Neutrophil (primary cell): Measurements from ENCODE around the gene ACSL4.
"Not testable (repeated sequence)": the region's sequence is repeated elsewhere in the genome, so short reads cannot be mapped to it uniquely, and the experiment has no call there.

Experiments used
- H3K27ac ChIP-seq: fragments of 200-600 bp; sonication (generic); 2 replicates; pipeline ENCODE4 v1.5.1; 2016; ENCODE audit warnings: mild to moderate bottlenecking, moderate library complexity
- H3K27me3 ChIP-seq: fragments of 200-600 bp; sonication (generic); 2 replicates; pipeline ENCODE4 v1.6.0; 2016; ENCODE audit warnings: mild to moderate bottlenecking
- H3K36me3 ChIP-seq: fragments of 200-600 bp; sonication (generic); 2 replicates; pipeline ENCODE4 v1.5.1; 2017
- H3K4me1 ChIP-seq, 2 experiments: fragments of 200-600 bp in 1 of 2; sonication (generic) in 1 of 2; 1 replicate in 1 of 2; 2 replicates in 1 of 2; pipeline versions ENCODE4 v1.5.1 to v1.6.1; 2013 to 2016; ENCODE audit warnings: low read depth in 1 of 2, low read length in 1 of 2, mild to moderate bottlenecking in 1 of 2, moderate library complexity in 1 of 2; ENCODE audit not compliant: control insufficient read depth in 1 of 2, insufficient read depth in 1 of 2
- H3K4me3 ChIP-seq, 2 experiments: fragments of 200-600 bp in 1 of 2; sonication (generic) in 1 of 2; 1 replicate in 1 of 2; 2 replicates in 1 of 2; pipeline ENCODE4 v1.5.1; 2013 to 2016; ENCODE audit warnings: low read depth in 1 of 2, low read length in 1 of 2, mild to moderate bottlenecking in 1 of 2, moderate library complexity in 1 of 2
- H3K9me3 ChIP-seq: fragments of 200-600 bp; sonication (generic); 2 replicates; pipeline ENCODE4 v1.5.1; 2016
- CTCF ChIP-seq: fragments of 200-600 bp; sonication (generic); IDR thresholded peaks from 2 replicates; pipeline ENCODE4 v1.5.1; 2016; ENCODE audit warnings: antibody characterized with exemption

The ACSL4 gene

DNA sequence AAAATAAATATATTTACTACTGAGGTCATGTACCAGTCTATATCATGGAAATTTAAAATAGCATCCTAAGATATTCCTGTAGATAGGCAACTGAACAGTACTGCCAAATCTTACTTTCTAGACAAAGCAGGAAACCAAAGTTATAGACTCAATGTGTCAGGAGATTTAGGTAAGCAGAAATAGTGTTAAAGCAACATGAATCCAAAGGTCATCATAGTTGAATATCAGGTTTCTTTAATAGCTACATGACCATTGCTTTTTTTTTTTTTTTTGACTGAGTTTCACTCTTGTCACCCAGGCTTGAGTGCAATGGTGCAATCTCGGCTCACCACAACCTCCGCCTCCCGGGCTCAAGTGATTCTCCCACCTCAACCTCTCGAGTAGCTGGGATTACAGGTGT lies 20.2 kb upstream of the ACSL4 start:
- H3K27ac ChIP-seq: no peak overlapping the region
- H3K4me3 ChIP-seq: no peak overlapping the region
- no peaks in the 10 kb centered on the region for H3K36me3 ChIP-seq
- H3K9me3 ChIP-seq: no peaks in the 10 kb centered on the region
- H3K4me1 ChIP-seq: no peaks in the 10 kb centered on the region
- no peaks in the 10 kb centered on the region for H3K27me3 ChIP-seq
- no peak for TF ChIP-seq CTCF

DNA sequence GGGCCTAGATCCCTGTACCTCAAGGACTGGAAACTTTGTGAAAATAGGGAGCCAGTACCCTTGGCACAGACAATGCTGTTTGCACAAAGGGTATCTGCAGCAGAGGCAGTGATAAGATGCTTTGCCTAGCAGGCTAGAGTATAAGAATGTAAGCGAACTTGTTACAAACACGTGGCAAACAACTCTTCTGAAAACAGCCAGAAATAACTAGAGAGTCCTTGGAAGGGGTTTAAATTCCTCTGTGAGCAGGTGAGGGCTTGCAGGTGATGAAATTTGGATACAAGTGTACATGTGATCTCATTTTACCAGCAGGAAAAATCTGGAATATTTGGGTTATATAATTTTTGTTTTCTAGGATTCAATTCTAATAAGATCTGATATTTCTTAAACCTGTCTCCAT lies 18.6 kb upstream of the ACSL4 start:
- no peak for TF ChIP-seq CTCF
- Histone ChIP-seq H3K36me3 (no peaks in the 10 kb centered on the region), H3K27me3 (no peaks in the 10 kb centered on the region), H3K4me1 (no peaks in the 10 kb centered on the region), H3K9me3 (no peaks in the 10 kb centered on the region), H3K27ac (no peak overlapping the region), H3K4me3 (no peak overlapping the region)

- Histone ChIP-seq H3K36me3 (no peaks in the 10 kb centered on the region), H3K27me3 (no peaks in the 10 kb centered on the region), H3K27ac (no peak overlapping the region), H3K4me1 (no peaks in the 10 kb centered on the region), H3K9me3 (no peaks in the 10 kb centered on the region), H3K4me3 (no peak overlapping the region)
- no peak for TF ChIP-seq CTCF
Measured at GRCh38 chrX:109749207-109749606, 16.1 kb upstream of the ACSL4 start.

DNA sequence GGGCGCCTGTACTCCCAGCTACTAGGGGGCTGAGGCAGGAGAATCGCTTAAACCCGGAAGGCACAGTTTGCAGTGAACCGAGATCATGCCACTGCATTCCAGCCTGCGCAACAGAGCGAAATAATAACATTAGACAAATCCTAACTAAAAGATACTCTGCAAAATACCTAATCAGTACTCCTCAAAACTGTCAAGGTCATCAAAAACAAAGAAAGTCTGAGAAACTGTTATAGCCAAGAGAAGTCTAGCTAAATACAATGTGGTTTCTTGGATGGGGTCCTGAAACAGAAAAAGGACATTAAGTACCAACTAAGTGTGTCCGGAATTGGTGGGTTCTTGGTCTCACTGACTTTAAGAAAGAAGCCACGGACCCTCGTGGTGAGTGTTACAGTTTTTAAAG lies 14.6 kb upstream of the ACSL4 start:
- Histone ChIP-seq H3K9me3 (no peaks in the 10 kb centered on the region), H3K27me3 (no peaks in the 10 kb centered on the region), H3K4me1 (no peaks in the 10 kb centered on the region), H3K36me3 (no peaks in the 10 kb centered on the region), H3K4me3 (no peak overlapping the region), H3K27ac (no peak overlapping the region)
- no peak for TF ChIP-seq CTCF

DNA sequence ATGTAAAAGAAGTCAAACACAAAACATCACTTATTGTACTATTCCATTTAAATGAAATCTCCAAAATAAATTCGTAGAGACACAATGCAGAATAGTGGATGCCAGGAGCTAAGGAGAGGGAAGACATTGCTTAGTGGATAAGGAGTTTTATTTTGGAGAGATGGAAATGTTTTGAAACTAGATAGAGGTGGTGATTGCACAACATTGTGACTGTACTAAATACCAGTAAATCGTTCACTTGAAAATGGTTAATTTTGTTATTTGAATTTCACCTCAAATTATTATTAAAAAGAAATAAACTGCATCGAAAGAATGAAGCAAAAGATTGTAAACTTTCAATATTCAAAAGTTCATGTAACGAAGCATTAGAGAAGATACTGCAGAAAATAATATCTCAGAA lies 9.7 kb upstream of the ACSL4 start:
- TF ChIP-seq CTCF: no peak
- no peaks in the 10 kb centered on the region for H3K9me3 ChIP-seq

GRCh38 chrX:109740896-109741295 lies 7.8 kb upstream of the ACSL4 start:
- peak overlapping the region; percentile 15 to 21 for H3K4me3 ChIP-seq
- H3K4me1 ChIP-seq: peaks cover 37 to 49% of the 10 kb centered on the region in 2 experiments
- H3K9me3 ChIP-seq, H3K27me3 ChIP-seq, H3K36me3 ChIP-seq: not testable (repeated sequence)
- H3K27ac ChIP-seq: peak overlapping the region; percentile 91

More for the DNA sequence above, 9.7 kb upstream of the ACSL4 start:
- Histone ChIP-seq H3K4me3 (no peak overlapping the region), H3K4me1 (peaks cover 31 to 38% of the 10 kb centered on the region in 2 experiments), H3K27ac (no peak overlapping the region), H3K27me3 (no peaks in the 10 kb centered on the region), H3K36me3 (no peaks in the 10 kb centered on the region)
